ENCODE results near the gene COA3.
A peak's percentile ranks its signal among the peaks of the same experiment; 100 is the strongest.

Gene COA3

DNA sequence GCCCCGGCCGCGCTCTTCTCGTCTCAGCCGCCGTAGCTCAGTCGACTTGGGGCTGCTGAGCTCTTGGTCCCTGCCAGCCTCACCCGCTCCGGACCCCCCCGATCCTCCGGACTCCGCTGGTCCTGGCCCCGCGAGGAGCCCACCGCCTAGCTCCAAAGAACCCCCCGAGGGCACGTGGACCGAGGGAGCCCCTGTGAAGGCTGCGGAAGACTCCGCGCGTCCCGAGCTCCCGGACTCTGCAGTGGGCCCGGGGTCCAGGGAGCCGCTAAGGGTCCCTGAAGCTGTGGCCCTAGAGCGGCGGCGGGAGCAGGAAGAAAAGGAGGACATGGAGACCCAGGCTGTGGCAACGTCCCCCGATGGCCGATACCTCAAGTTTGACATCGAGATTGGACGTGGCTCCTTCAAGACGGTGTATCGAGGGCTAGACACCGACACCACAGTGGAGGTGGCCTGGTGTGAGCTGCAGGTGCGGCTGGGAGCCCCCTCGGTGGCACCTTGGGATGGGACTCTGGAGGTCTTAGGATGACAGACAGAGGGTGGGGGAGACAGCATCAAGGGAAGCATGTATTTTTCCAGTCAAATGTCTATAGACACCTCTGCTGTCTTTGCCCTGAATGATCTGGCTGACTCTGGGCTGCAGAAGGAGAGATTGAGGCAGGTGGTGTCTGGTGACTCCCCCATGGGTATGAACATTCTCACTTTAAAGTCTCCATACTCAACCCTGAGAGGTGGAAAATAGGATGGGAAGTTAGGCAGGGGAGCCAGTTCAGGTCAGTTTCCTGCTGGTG is 17.5 kb downstream of the COA3 start:
- no peak for TF ChIP-seq CTCF (conservative IDR thresholded peaks at IDR 0.05)
- H3K27ac ChIP-seq = peak overlapping the region; percentile 74

DNA sequence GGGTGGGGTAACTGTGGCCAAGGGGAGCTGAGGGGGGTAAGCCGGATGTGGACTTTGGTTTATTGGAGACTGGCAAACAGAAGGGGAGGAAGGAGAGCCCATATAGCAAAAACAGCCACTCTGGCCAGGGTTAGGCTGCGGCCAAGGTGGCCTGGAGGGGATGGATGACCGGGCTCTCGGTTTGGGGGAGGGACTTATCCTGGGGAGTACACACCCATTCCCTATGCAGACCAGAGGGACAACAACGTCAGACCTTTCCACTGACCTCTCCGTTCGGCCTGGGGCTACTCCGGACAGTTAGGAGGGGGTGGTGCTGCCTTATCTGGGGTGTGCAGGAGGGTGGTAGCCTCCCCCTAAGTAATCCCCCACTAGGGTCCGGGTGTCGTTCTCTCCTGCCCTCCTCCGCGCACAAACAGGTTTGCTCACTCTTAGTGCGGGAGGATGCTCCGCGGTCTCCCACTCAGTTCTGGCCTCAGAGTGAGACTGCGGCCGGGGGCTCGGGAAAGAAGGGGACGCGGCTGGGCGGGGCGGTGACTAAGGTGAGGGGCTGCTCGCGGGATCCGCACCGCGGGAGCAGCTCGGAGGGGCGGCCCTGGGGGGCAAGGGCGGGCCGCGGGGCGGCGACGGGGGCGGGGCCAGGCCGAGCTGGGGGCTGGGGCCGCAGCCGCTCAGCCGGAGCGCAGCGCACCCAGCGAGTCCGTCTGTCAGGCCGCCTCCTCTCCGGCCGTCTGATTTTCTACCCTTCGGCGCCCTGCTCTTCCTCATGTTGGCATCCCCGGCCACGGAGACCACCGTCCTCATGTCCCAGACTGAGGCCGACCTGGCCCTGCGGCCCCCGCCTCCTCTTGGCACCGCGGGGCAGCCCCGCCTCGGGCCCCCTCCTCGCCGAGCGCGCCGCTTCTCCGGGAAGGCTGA is 18.3 kb downstream of the COA3 start, which contains the start of gene WNK4:
Gene WNK4, plus strand, starts transcription at position 675 of the 915 bp plus-strand sequence. Its CDS starts 89 bp downstream, at position 764.
- peak within 1 kb of the TSS; percentile 74 for H3K27ac ChIP-seq
- TF ChIP-seq CTCF (conservative IDR thresholded peaks at IDR 0.05) = no peak

GRCh38 chr17:42779304-42779935 is 19.1 kb downstream of the COA3 start:
- no peak for TF ChIP-seq CTCF (conservative IDR thresholded peaks at IDR 0.05)
- peak overlapping the region; percentile 74 for H3K27ac ChIP-seq

DNA sequence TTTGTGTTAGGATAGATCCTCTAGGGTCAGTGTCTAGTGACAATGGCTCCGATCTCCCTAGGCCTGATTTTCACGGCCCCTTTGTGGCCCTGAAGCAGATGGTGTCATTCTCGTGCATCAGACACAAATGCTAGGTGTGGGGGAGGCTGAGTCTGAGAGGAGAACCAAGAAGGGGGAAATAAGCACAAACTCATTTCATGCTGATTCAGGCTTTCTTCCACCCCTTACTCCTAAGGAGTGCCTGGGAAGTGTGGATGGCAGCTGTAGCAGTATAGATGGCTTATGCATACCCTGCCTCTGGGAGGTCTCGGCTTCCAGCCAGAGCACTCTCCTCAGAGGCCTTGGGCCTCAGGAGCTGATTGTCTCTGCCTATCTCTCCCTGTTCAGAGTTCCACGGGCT is 19.9 kb downstream of the COA3 start:
- peak overlapping the region; percentile 74 for H3K27ac ChIP-seq
- TF ChIP-seq CTCF (conservative IDR thresholded peaks at IDR 0.05) = no peak

GRCh38 chr17:42775534-42776098 is 22.9 kb downstream of the COA3 start:
- no peak for TF ChIP-seq CTCF (conservative IDR thresholded peaks at IDR 0.05)
- H3K27ac ChIP-seq = no peak overlapping the region

GRCh38 chr17:42774066-42774745 is 24.3 kb downstream of the COA3 start:
- peak overlapping the region; percentile 83 for H3K27ac ChIP-seq
- no peak for TF ChIP-seq CTCF (conservative IDR thresholded peaks at IDR 0.05)
